ENCODE results near the gene PDE4D. TPM values are rescaled to one million over a fixed set of nuclear protein-coding genes. Genes with fewer than 3 reads are reported as not detected.

PDE4D gene
- total and polyA plus RNA-seq, 10 of the 15 experiments (the other 5 are each of a cell fraction or from before 2014, with no cell fraction given): 0.87 to 4.1 (median 2.2) TPM

- no peak for ATAC-seq
- 11% methylated on average over 2 of the region's 2 CpGs for WGBS (ENCODE audit: insufficient coverage, insufficient replicate concordance, low lambda C conversion rate, missing lambda C conversion rate)
- Histone ChIP-seq H3K4me2 (ENCODE audit: control insufficient read depth, insufficient read depth) (no peak overlapping the region), H3K27ac (ENCODE audit: control insufficient read depth, insufficient read depth) (no peak overlapping the region), H3K27me3 (replicated peaks in 1 of 2; ENCODE audit: control insufficient read depth in 2 of 2, insufficient read depth in 2 of 2, low read length in 1 of 2) (no peaks in the 10 kb centered on the region), H3K79me2 (ENCODE audit: control insufficient read depth, insufficient read depth, low read length) (no peaks in the 10 kb centered on the region), H3K9me3 (replicated peaks; ENCODE audit: control insufficient read depth, insufficient read depth, low read length) (no peaks in the 10 kb centered on the region), H3K9ac (ENCODE audit: control insufficient read depth, insufficient read depth, low read length) (no peak overlapping the region), H3K4me3 (no peak overlapping the region), H3K36me3 (ENCODE audit: control insufficient read depth in 2 of 2, insufficient read depth in 2 of 2, low read length in 1 of 2) (no peaks in the 10 kb centered on the region), H2AFZ (ENCODE audit: control insufficient read depth, low read depth, low read length) (no peak overlapping the region), H4K20me1 (ENCODE audit: control insufficient read depth, insufficient read depth) (no peaks in the 10 kb centered on the region), H3K4me1 (ENCODE audit: control insufficient read depth, insufficient read depth, low read length) (no peaks in the 10 kb centered on the region)
- SMC1A ChIA-PET (ENCODE audit: uncharacterized antibody, unreplicated experiment): no interaction called here
- RAD21 ChIA-PET (ENCODE audit: unreplicated experiment): interaction anchor here (0.8 to 1.3 kb wide), 3 partner anchors 16 to 221 kb away, joined by 3 to 4 read pairs (median 3); no protein-coding TSS in a partner anchor
- intact Hi-C loops (cut with micrococcal nuclease; ENCODE audit: unreplicated experiment) (no loop called here), in situ Hi-C loops (cut with MboI) (no loop called here)
- no TSS peak for BruUV-seq (replicated peaks)
- FAIRE-seq: no peak
- no peak for DNase-seq (ENCODE audit: low read depth, low spot score)
- POLR2A ChIA-PET: no interaction called here
- CTCF ChIA-PET: interaction anchor here (0.8 to 2.3 kb wide), 3 partner anchors 17 to 221 kb away, joined by 3 to 11 read pairs (median 8); no protein-coding TSS in a partner anchor
- TF ChIP-seq HCFC1 (IDR thresholded peaks at IDR 0.05; ENCODE audit: low read length) (no peak), SPI1 (IDR thresholded peaks at IDR 0.05; ENCODE audit: borderline replicate concordance, insufficient read depth, low read depth, low read length) (no peak), NFXL1 (IDR thresholded peaks at IDR 0.05; ENCODE audit: borderline replicate concordance) (no peak), BACH1 (IDR thresholded peaks at IDR 0.05; ENCODE audit: borderline replicate concordance) (no peak), ZNF592 (IDR thresholded peaks at IDR 0.05) (no peak), CHD4 (IDR thresholded peaks at IDR 0.05) (no peak), ZNF687 (IDR thresholded peaks at IDR 0.05) (no peak), ETV6 (conservative IDR thresholded peaks at IDR 0.05 in 1 of 2, IDR thresholded peaks at IDR 0.05 in 1 of 2; ENCODE audit: borderline replicate concordance in 1 of 2, low read depth in 1 of 2) (no peak), SIN3A (IDR thresholded peaks at IDR 0.05; ENCODE audit: low read depth, low read length) (no peak), ASH2L (IDR thresholded peaks at IDR 0.05; ENCODE audit: borderline replicate concordance, low read depth) (no peak), ZSCAN29 (IDR thresholded peaks at IDR 0.05) (no peak), CBX5 (IDR thresholded peaks at IDR 0.05; ENCODE audit: low read depth) (no peak)
- TF ChIP-seq, protein P1, sequence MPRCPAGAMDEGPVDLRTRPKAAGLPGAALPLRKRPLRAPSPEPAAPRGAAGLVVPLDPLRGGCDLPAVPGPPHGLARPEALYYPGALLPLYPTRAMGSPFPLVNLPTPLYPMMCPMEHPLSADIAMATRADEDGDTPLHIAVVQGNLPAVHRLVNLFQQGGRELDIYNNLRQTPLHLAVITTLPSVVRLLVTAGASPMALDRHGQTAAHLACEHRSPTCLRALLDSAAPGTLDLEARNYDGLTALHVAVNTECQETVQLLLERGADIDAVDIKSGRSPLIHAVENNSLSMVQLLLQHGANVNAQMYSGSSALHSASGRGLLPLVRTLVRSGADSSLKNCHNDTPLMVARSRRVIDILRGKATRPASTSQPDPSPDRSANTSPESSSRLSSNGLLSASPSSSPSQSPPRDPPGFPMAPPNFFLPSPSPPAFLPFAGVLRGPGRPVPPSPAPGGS (IDR thresholded peaks at IDR 0.05; ENCODE audit: borderline replicate concordance, insufficient read depth, low read depth, low read length, poor library complexity, severe bottlenecking): no peak
Measured at GRCh38 chr5:59727186-59727585, 166.3 kb downstream of the PDE4D start.

All from GM12878 (cell line).